ENCODE measurements around the gene MTIF2. TPM values are rescaled to one million over a fixed set of nuclear protein-coding genes. Genes with fewer than 3 reads are reported as not detected.

MTIF2 gene
- total and polyA plus RNA-seq, 8 donors: 7.1 to 32.1 (median 21.1) TPM

DNA sequence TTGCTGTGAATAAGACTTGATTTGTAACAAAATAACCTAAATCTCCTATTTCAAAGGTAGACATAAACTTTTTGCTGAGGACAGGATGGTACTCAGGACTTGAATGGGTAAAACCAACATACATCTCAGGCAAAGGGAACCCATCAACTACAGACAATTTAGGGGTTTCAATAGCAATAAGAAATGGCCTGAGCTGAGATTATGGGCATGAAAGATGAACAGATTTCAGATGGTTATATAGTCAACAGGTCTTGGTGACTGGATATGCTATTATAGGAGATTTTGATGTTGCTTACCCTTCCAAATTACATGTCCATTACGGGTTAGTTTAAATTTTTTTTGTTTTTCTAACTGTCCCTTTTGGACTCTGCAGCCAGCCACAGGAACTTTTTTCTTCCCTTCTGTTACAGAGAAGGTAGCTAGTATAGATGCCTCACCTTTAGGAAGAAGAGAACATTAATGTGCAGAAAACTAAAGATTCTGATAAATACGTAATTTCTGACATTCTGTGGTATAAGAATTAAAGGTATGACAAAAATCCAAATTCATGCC, 32.0 kb downstream of the MTIF2 start:
- intact Hi-C loops (cut with DNase I; ENCODE audit: low total_unique reads): no loop called here
- Histone ChIP-seq H3K9me3 (no peaks in the 10 kb centered on the region), H3K4me3 (no peak overlapping the region), H3K27ac (no peak overlapping the region), H3K36me3 (peaks cover 28 to 81% (median 78%) of the 10 kb centered on the region in 4 donors), H3K4me1 (peaks cover 16 to 25% (median 20%) of the 10 kb centered on the region in 4 donors), H3K27me3 (no peaks in the 10 kb centered on the region)
- TF ChIP-seq, protein P1, sequence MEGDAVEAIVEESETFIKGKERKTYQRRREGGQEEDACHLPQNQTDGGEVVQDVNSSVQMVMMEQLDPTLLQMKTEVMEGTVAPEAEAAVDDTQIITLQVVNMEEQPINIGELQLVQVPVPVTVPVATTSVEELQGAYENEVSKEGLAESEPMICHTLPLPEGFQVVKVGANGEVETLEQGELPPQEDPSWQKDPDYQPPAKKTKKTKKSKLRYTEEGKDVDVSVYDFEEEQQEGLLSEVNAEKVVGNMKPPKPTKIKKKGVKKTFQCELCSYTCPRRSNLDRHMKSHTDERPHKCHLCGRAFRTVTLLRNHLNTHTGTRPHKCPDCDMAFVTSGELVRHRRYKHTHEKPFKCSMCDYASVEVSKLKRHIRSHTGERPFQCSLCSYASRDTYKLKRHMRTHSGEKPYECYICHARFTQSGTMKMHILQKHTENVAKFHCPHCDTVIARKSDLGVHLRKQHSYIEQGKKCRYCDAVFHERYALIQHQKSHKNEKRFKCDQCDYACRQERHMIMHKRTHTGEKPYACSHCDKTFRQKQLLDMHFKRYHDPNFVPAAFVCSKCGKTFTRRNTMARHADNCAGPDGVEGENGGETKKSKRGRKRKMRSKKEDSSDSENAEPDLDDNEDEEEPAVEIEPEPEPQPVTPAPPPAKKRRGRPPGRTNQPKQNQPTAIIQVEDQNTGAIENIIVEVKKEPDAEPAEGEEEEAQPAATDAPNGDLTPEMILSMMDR (IDR thresholded peaks at IDR 0.05): no peak
- TF ChIP-seq EP300 (IDR thresholded peaks at IDR 0.05) (no peak), POLR2AphosphoS5 (IDR thresholded peaks at IDR 0.05) (no peak), POLR2A (IDR thresholded peaks at IDR 0.05) (no peak)
- 75 to 92% (median 85%) methylated on average over 2 of the region's 2 CpGs for WGBS, 5 donors
- no peak for DNase-seq

DNA sequence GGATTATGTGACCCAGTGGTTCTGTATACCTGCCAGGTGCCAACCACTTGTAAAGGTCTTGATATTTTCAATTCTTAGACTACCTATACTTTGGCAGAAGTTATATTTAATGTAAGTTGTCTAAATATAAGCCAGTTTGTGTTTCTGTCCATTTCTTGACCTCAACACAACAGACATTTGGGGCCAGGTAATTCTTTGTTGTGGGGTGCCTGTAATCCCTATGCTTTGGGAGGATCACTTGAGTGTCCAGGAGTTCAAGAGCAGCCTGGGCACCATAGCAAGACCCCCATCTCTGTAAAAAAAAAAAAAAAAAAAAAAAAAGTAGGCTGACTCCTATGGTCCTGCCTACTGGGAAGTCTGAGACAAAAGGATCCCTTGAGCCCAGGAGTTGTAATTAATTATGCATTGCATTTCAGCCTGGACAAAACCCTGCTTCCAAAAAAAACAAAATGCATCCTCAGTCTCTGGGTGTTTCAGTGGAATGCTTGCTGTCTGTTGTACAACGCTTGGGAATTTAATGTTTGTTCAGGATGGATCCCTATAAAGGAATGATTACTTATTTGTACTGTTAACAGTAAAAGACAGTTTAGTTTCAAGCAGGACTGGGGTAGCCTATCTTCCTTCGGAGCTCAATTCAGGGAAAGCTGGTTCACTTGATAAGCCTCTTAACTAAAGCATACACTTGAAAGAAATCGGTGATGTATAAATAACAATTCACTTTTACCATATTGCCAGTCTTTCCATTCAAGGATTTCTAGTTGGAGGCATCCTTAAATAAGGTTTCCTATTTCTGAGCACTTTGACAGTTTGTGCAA, 33.1 kb downstream of the MTIF2 start:
- TF ChIP-seq POLR2AphosphoS5 (IDR thresholded peaks at IDR 0.05) (no peak), EP300 (IDR thresholded peaks at IDR 0.05) (no peak), POLR2A (IDR thresholded peaks at IDR 0.05) (no peak)
- TF ChIP-seq, protein P1 (IDR thresholded peaks at IDR 0.05): no peak
- Histone ChIP-seq H3K27ac (no peak overlapping the region), H3K27me3 (no peaks in the 10 kb centered on the region), H3K4me3 (no peak overlapping the region), H3K4me1 (peaks cover 17 to 34% (median 28%) of the 10 kb centered on the region in 4 donors), H3K36me3 (peaks cover 28 to 74% (median 70%) of the 10 kb centered on the region in 4 donors), H3K9me3 (no peaks in the 10 kb centered on the region)
- 71 to 79% (median 76%) methylated on average over 3 of the region's 3 CpGs for WGBS, 5 donors
- no peak for DNase-seq
- intact Hi-C loops (cut with DNase I; ENCODE audit: low total_unique reads): no loop called here

DNA sequence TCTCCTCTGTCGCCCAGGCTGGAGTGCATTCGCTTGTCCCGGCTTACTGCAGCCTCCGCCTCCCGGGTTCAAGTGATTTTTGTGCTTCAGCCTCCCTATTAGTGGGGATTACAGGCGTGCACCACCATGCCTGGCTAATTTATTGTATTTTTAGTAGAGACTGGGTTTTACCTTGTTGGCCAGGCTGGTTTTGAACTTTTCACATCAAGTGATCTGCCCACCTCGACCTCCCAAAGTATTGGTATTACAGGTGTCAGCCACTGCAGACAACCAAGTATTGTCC, 35.4 kb downstream of the MTIF2 start:
- H3K4me3 ChIP-seq: peak overlapping the region; percentile 75 to 92 (median 83)
- WGBS, 5 donors: 52 to 63% (median 56%) methylated on average over 7 of the region's 7 CpGs
- H3K27ac ChIP-seq: peak overlapping the region; percentile 81 to 98 (median 94)
- TF ChIP-seq POLR2A (IDR thresholded peaks at IDR 0.05): no peak
- no peak for TF ChIP-seq EP300 (IDR thresholded peaks at IDR 0.05)
- TF ChIP-seq, protein P1 (IDR thresholded peaks at IDR 0.05): no peak
- no peak for TF ChIP-seq POLR2AphosphoS5 (IDR thresholded peaks at IDR 0.05)
- no peaks in the 10 kb centered on the region for H3K27me3 ChIP-seq
- peaks cover 28 to 58% (median 50%) of the 10 kb centered on the region in 4 donors for H3K36me3 ChIP-seq
- intact Hi-C loops (cut with DNase I; ENCODE audit: low total_unique reads): no loop called here
- DNase-seq: no peak
- H3K4me1 ChIP-seq: peaks cover 17 to 49% (median 32%) of the 10 kb centered on the region in 4 donors
- no peaks in the 10 kb centered on the region for H3K9me3 ChIP-seq

DNA sequence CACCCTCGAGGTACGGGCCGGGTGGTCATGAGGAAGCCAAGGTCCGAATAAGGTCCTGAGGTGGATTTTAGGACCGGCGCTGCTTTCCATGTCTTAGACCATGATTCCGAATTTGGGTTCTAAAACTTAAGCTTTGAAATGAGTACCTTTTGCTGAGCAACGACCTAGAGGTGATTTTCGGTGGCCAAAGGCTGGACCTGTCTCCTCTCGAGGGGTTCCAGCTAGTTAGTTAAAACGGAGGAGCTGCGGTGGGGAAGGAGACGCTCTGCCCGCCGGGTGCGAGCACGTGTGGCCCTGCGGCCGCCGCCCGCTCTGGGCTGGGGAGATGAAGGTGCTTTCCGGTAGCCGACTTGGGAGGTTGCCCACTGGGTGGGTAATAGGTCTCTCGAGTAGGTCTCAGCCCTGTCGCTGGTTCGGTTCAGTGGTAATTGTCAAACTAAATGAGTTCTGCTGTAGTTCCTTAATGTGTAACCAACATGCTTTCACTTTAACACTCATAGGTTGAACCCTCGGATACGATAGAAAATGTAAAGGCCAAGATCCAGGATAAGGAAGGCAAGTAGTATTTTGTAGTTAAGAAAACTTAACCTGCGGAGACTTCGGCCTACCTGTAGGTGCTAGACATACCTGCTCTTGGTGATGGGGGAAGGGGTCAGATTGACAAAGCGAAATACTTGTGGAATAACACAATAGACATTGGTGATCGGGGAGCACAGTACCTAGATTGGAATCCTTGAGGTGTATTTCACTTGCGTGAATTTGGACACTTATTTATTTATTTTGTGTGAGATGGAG, 36.0 kb downstream of the MTIF2 start:
- Histone ChIP-seq H3K9me3 (no peaks in the 10 kb centered on the region), H3K36me3 (peaks cover 28 to 52% (median 45%) of the 10 kb centered on the region in 4 donors), H3K27me3 (no peaks in the 10 kb centered on the region), H3K4me3 (peak overlapping the region; percentile 75 to 92 (median 83)), H3K4me1 (peaks cover 17 to 53% (median 32%) of the 10 kb centered on the region in 4 donors), H3K27ac (peak overlapping the region; percentile 81 to 98 (median 94))
- TF ChIP-seq, protein P1 (IDR thresholded peaks at IDR 0.05): no peak
- TF ChIP-seq POLR2AphosphoS5 (IDR thresholded peaks at IDR 0.05) (no peak), POLR2A (IDR thresholded peaks at IDR 0.05) (no peak), EP300 (IDR thresholded peaks at IDR 0.05) (no peak)
- DNase-seq: peak; percentile 43 to 70
- intact Hi-C loops (cut with DNase I; ENCODE audit: low total_unique reads): no loop called here
- WGBS, 5 donors: 2 to 4% (median 3%) methylated on average over 25 to 33 of the region's 33 CpGs

All from stomach (tissue), 9 donors.